Activated effector memory CD4-positive, alpha-beta T cell treated with anti-CD3 and anti-CD28 coated beads, Interleukin-2, amount 50 U/mL, for 16 hours (primary cell): Measurements from ENCODE around the gene ZNF552.

Source experiments
- DNase-seq: peaks from one replicate; pipeline ENCODE4 v3.0.0-alpha.2; 2020

Gene ZNF552

GRCh38 chr19:57771417-57771816, 43.3 kb downstream of the ZNF552 start:
- no peak for DNase-seq

- peak; percentile 96 for DNase-seq
Observed at GRCh38 chr19:57769345-57770131, 45.2 kb downstream of the ZNF552 start, which contains the start of gene ZNF586. Gene ZNF586, plus strand, starts transcription at chr19:57769676. Its CDS starts 167 bp downstream, at chr19:57769843.

- DNase-seq: no peak
Observed at GRCh38 chr19:57759096-57759495, 55.6 kb downstream of the ZNF552 start.

- DNase-seq: no peak
Observed at GRCh38 chr19:57757941-57758340, 56.8 kb downstream of the ZNF552 start.
